HUDEP-2 (cell line): ENCODE measurements around the gene PIAS1.
"Not testable (repeated sequence)": the region's sequence is repeated elsewhere in the genome, so short reads cannot be mapped to it uniquely, and the experiment has no call there.

Experiments
- DNase-seq, 76 experiments: peaks; one replicate each; lab custom pipeline; 2025; ENCODE audit not compliant: unreplicated experiment in 76 of 76; lab: John Stamatoyannopoulos, UW

The PIAS1 gene

GRCh38 chr15:68053701-68054627 is at the start of gene PIAS1:
Gene PIAS1 (plus strand): TSS chr15:68054315. CDS start chr15:68054327, 12 bp downstream.
- peak; percentile 21 to 95 (median 91) for DNase-seq

GRCh38 chr15:68007642-68008041 is 46.5 kb upstream of the PIAS1 start:
- not testable (repeated sequence) for DNase-seq

- DNase-seq, result no peak
Observed at GRCh38 chr15:68010361-68011153, 43.6 kb upstream of the PIAS1 start.

GRCh38 chr15:68012911-68013310 is 41.2 kb upstream of the PIAS1 start:
- DNase-seq, result no peak

GRCh38 chr15:68014219-68014618 is 39.9 kb upstream of the PIAS1 start:
- DNase-seq, result no peak

GRCh38 chr15:68015244-68015643 is 38.9 kb upstream of the PIAS1 start:
- DNase-seq, result no peak

- DNase-seq, result no peak
Observed at GRCh38 chr15:68017201-68017600, 36.9 kb upstream of the PIAS1 start.

GRCh38 chr15:68018797-68019444 is 35.2 kb upstream of the PIAS1 start:
- no peak for DNase-seq

- no peak for DNase-seq
Observed at GRCh38 chr15:68019814-68020525, 34.1 kb upstream of the PIAS1 start.

- no peak for DNase-seq
Observed at GRCh38 chr15:68020685-68021084, 33.4 kb upstream of the PIAS1 start.

- DNase-seq, result no peak
Observed at GRCh38 chr15:68022061-68022460, 32.1 kb upstream of the PIAS1 start.

- DNase-seq, result no peak
Observed at GRCh38 chr15:68023307-68024101, 30.6 kb upstream of the PIAS1 start.

- no peak for DNase-seq
Observed at GRCh38 chr15:68025835-68026424, 28.2 kb upstream of the PIAS1 start.

GRCh38 chr15:68027388-68027787 is 26.7 kb upstream of the PIAS1 start:
- no peak for DNase-seq

GRCh38 chr15:68028137-68028887 is 25.8 kb upstream of the PIAS1 start:
- DNase-seq, result no peak

GRCh38 chr15:68028888-68029207 is 25.3 kb upstream of the PIAS1 start:
- DNase-seq, result no peak

- DNase-seq, result no peak
Observed at GRCh38 chr15:68029959-68030358, 24.2 kb upstream of the PIAS1 start.

GRCh38 chr15:68031404-68031803 is 22.7 kb upstream of the PIAS1 start:
- DNase-seq, result no peak

- DNase-seq, result no peak
Observed at GRCh38 chr15:68032672-68033071, 21.4 kb upstream of the PIAS1 start.
